Transverse colon (tissue), 4 donors: Measurements from ENCODE around the gene SLC14A1. TPM values are rescaled to one million over a fixed set of nuclear protein-coding genes. Genes with fewer than 3 reads are reported as not detected.

Experiments used
- DNase-seq: peaks from one replicate; pipeline ENCODE4 v3.0.0-alpha.2; 2019
- H3K27ac ChIP-seq, 4 donors: fragments of 200-600 bp; sonication (generic); 2 replicates each; pipeline ENCODE4 v1.5.1; 2016 to 2018; ENCODE audit warnings: inconsistent platforms in 4 of 4
- H3K27me3 ChIP-seq: fragments of 200-600 bp; sonication (generic); 2 replicates; pipeline ENCODE4 v1.5.1; 2017; ENCODE audit warnings: inconsistent platforms
- H3K36me3 ChIP-seq, 4 donors: fragments of 200-600 bp; sonication (generic); 2 replicates each; pipeline ENCODE4 v1.5.1; 2017 to 2019; ENCODE audit warnings: inconsistent platforms in 4 of 4
- H3K4me1 ChIP-seq, 4 donors: fragments of 200-600 bp; sonication (generic); 2 replicates each; pipeline ENCODE4 v1.5.1; 2017 to 2020; ENCODE audit warnings: inconsistent platforms in 4 of 4
- H3K4me3 ChIP-seq, 4 donors: fragments of 200-600 bp; sonication (generic); 1 replicate in 1 of 4; 2 replicates in 3 of 4; pipeline versions ENCODE4 v1.5.1 to v1.6.1; 2017 to 2019; ENCODE audit warnings: inconsistent platforms in 4 of 4
- H3K9me3 ChIP-seq, 2 donors: fragments of 200-600 bp; sonication (generic); 2 replicates each; pipeline ENCODE4 v1.5.1; 2017 to 2019; ENCODE audit warnings: inconsistent platforms in 2 of 2
- CTCF ChIP-seq, 5 experiments: fragments of 200-600 bp in 3 of 5; fragments of 450-650 bp in 2 of 5; sonication (generic) in 3 of 5; IDR thresholded peaks; 1 replicate in 2 of 5; 2 replicates in 3 of 5; pipeline ENCODE4 v1.5.1; 2016 to 2017; ENCODE audit warnings: antibody characterized with exemption in 5 of 5, inconsistent platforms in 3 of 5, mild to moderate bottlenecking in 2 of 5, moderate library complexity in 1 of 5
- EP300 ChIP-seq: sonication (generic); formaldehyde crosslinking; IDR thresholded peaks from one replicate; pipeline ENCODE4 v1.6.1; 2017; ENCODE audit warnings: antibody characterized with exemption, low read depth
- POLR2A ChIP-seq: fragments of 450-650 bp; IDR thresholded peaks from one replicate; pipeline ENCODE4 v1.6.1; 2016; ENCODE audit warnings: antibody characterized with exemption, mild to moderate bottlenecking, moderate library complexity
- POLR2AphosphoS5 ChIP-seq, 3 donors: sonication (generic); formaldehyde crosslinking; IDR thresholded peaks; one replicate each; pipeline ENCODE4 v1.6.1; 2016; ENCODE audit warnings: antibody characterized with exemption in 3 of 3
- WGBS, 2 donors: methylation state at CpG; one replicate each; pipeline ENCODE4 v1.1.5; 2018; ENCODE audit warnings: low coverage in 1 of 2; 5-methylcytosine and 5-hydroxymethylcytosine counted together
- in situ Hi-C, 4 donors: fragments of 200-750 bp; cut with MboI; loops; one replicate each; pipeline versions ENCODE4 v1.15.0 to v1.15.1; 2017; ENCODE audit warnings: low sequenced_read_pairs in 3 of 4, low pct_ligation_motif_present in 1 of 4, low pct_unique_long_range_greater_than_20kb in 1 of 4
- intact Hi-C: fragments of 100-400 bp; cut with DNase I; formaldehyde crosslinking; loops from one replicate; pipeline ENCODE4 v1.15.1; 2023; ENCODE audit warnings: low total_unique reads
- total RNA-seq, 4 donors: library from RNA; depleted of rRNA; stranded (reverse); fragments of >200 nt; gene quantifications; one replicate each; pipeline ENCODE4 v1.1.0, GENCODE V29; 2016

SLC14A1 gene
- total RNA-seq, 4 donors from 2014 or later, result 0.75 to 2.9 (median 0.95) TPM; not detected in 1

- Histone ChIP-seq H3K4me1 (no peaks in the 10 kb centered on the region), H3K27ac (no peak overlapping the region), H3K36me3 (no peaks in the 10 kb centered on the region), H3K27me3 (no peaks in the 10 kb centered on the region), H3K4me3 (no peak overlapping the region), H3K9me3 (no peaks in the 10 kb centered on the region)
- in situ Hi-C loops, result no loop called here
- intact Hi-C loops, result no loop called here
- DNase-seq, result no peak
- no peak for TF ChIP-seq CTCF (IDR thresholded peaks at IDR 0.05)
- no peak for TF ChIP-seq POLR2A
- no peak for TF ChIP-seq EP300
- TF ChIP-seq POLR2AphosphoS5 (IDR thresholded peaks at IDR 0.05), result no peak
- WGBS, 2 donors, result 53 to 65% methylated on average over 6 of the region's 6 CpGs
Observed at GRCh38 chr18:45761512-45762114, 37.6 kb downstream of the SLC14A1 start.

- Histone ChIP-seq H3K9me3 (no peaks in the 10 kb centered on the region), H3K36me3 (no peaks in the 10 kb centered on the region), H3K4me1 (no peaks in the 10 kb centered on the region), H3K27ac (no peak overlapping the region), H3K27me3 (peaks cover 9% of the 10 kb centered on the region), H3K4me3 (no peak overlapping the region)
- TF ChIP-seq EP300 (no peak), POLR2AphosphoS5 (IDR thresholded peaks at IDR 0.05) (no peak), POLR2A (no peak), CTCF (IDR thresholded peaks at IDR 0.05) (no peak)
- no peak for DNase-seq
- intact Hi-C loops (no loop called here), in situ Hi-C loops (no loop called here)
- WGBS, 2 donors, result 57 to 63% methylated on average over 2 to 3 of the region's 3 CpGs
Observed at GRCh38 chr18:45764000-45764686, 40.2 kb downstream of the SLC14A1 start.

- TF ChIP-seq POLR2AphosphoS5 (IDR thresholded peaks at IDR 0.05) (no peak), EP300 (no peak), CTCF (IDR thresholded peaks at IDR 0.05) (no peak), POLR2A (no peak)
- H3K4me1 ChIP-seq, result no peaks in the 10 kb centered on the region
- no peaks in the 10 kb centered on the region for H3K36me3 ChIP-seq
- H3K4me3 ChIP-seq, result no peak overlapping the region
- DNase-seq, result no peak
- intact Hi-C loops (no loop called here), in situ Hi-C loops (no loop called here)
- H3K27me3 ChIP-seq, result peaks cover 9% of the 10 kb centered on the region
- 39 to 86% methylated on average over 2 of the region's 2 CpGs for WGBS, 2 donors
- H3K9me3 ChIP-seq, result no peaks in the 10 kb centered on the region
- H3K27ac ChIP-seq, result no peak overlapping the region
Observed at GRCh38 chr18:45765796-45766195, 41.8 kb downstream of the SLC14A1 start.

- no peak for DNase-seq
- H3K27me3 ChIP-seq, result peaks cover 24% of the 10 kb centered on the region
- intact Hi-C loops (no loop called here), in situ Hi-C loops (no loop called here)
- no peak overlapping the region for H3K4me3 ChIP-seq
- no peak for TF ChIP-seq EP300
- TF ChIP-seq POLR2A, result no peak
- no peak for TF ChIP-seq POLR2AphosphoS5 (IDR thresholded peaks at IDR 0.05)
- no peak for TF ChIP-seq CTCF (IDR thresholded peaks at IDR 0.05)
- H3K36me3 ChIP-seq, result no peaks in the 10 kb centered on the region
- H3K4me1 ChIP-seq, result peaks cover 0 to 8% (median 2%) of the 10 kb centered on the region in 4 donors
- 80 to 83% methylated on average over 5 to 8 of the region's 8 CpGs for WGBS, 2 donors
- no peaks in the 10 kb centered on the region for H3K9me3 ChIP-seq
- H3K27ac ChIP-seq, result no peak overlapping the region
Observed at GRCh38 chr18:45771587-45772480, 47.9 kb downstream of the SLC14A1 start.
